PC-9 (cell line): ENCODE measurements around the gene SERPINE2.

ENCODE experiments used
- CTCF ChIP-seq: fragments of 200-600 bp; sonication (generic); conservative IDR thresholded peaks from 2 replicates; pipeline ENCODE4 v1.6.1; 2017; ENCODE audit warnings: mixed run types, antibody characterized with exemption, mild to moderate bottlenecking, moderate library complexity
- EZH2 ChIP-seq: fragments of 200-600 bp; sonication (generic); IDR thresholded peaks from 2 replicates; pipeline ENCODE4 v1.8.0; 2017; ENCODE audit warnings: antibody characterized with exemption, low read depth

GRCh38 chr2:223976635-223977226 is 62.4 kb downstream of the SERPINE2 start:
- TF ChIP-seq CTCF = no peak
- TF ChIP-seq EZH2 = no peak
